GM12873 (cell line): Measurements from ENCODE around the gene SOD3.

Source experiments
- TF ChIP-seq, protein P1 (sequence below): IDR thresholded peaks from 2 replicates; pipeline ENCODE4 v1.5.1; 2012; ENCODE audit warnings: low read depth, mild to moderate bottlenecking, moderate library complexity, low read length, control low read depth; ENCODE audit not compliant: insufficient read depth; ENCODE audit errors: missing control alignments

Gene SOD3

GRCh38 chr4:24775750-24776149 lies 19.6 kb upstream of the SOD3 start:
- TF ChIP-seq, protein P1, sequence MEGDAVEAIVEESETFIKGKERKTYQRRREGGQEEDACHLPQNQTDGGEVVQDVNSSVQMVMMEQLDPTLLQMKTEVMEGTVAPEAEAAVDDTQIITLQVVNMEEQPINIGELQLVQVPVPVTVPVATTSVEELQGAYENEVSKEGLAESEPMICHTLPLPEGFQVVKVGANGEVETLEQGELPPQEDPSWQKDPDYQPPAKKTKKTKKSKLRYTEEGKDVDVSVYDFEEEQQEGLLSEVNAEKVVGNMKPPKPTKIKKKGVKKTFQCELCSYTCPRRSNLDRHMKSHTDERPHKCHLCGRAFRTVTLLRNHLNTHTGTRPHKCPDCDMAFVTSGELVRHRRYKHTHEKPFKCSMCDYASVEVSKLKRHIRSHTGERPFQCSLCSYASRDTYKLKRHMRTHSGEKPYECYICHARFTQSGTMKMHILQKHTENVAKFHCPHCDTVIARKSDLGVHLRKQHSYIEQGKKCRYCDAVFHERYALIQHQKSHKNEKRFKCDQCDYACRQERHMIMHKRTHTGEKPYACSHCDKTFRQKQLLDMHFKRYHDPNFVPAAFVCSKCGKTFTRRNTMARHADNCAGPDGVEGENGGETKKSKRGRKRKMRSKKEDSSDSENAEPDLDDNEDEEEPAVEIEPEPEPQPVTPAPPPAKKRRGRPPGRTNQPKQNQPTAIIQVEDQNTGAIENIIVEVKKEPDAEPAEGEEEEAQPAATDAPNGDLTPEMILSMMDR: no peak

- TF ChIP-seq, protein P1: no peak
Observed at GRCh38 chr4:24777536-24778463, 17.6 kb upstream of the SOD3 start.

DNA sequence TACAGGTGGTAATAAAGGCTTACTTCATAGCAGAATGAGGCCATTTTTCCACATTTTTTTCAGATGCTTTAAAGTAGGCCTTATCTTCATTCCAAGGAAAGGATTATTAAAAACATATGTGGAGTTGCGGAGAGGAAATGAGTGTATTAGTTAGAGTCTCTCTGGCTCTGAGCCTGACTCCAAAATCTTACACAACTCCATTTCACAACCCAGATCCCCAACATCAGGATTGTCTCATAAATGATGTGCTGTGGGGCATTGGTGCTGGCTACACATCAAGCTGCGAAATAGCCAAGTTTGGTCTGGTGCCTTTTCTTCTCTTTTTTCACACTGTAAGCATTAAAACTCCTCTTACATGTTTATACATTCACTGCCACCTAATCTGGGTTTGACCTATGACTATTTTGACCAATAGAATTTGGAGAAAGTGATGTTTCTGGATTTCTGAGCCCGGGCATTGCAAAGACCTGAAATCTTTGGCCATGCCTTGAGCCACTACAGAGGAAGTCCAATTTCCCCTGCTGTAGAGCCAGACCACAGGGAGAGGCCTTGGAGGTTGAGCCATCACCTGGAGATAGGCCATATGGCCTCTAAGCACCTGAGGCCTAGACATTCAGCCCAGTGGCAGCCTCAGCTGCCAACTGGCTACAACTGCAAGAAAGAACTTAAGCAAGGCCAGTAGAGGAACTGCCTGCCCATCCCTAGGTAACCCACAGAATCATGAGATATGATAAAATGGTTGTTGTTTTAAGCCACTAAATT lies 16.7 kb upstream of the SOD3 start:
- TF ChIP-seq, protein P1: no peak

DNA sequence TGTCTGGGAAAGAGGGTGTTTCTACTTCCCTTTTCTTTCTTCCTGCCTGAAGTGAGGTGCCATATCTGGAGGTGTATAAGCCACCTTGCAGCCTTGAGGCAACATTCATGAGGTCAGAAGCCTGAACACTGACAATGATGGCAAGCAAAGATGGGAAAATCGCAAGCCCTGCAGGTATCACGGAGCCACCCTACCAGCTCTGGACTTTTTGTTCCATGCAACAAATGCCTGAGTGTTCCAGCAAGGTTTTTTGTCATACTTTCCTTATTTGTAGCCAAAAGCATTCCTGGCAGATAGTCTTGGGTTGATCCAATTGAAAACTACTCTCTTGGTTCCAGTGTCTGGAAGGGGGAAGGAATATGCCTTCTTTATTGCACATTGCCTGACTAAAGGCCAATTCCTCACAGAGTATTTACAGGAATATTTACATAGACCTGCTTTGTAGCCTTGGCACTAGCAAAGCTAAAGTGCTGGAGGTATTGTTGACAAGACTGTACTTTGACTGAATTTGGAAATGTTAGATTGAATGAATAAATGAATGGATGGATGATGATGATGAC lies 14.4 kb upstream of the SOD3 start:
- TF ChIP-seq, protein P1: no peak

DNA sequence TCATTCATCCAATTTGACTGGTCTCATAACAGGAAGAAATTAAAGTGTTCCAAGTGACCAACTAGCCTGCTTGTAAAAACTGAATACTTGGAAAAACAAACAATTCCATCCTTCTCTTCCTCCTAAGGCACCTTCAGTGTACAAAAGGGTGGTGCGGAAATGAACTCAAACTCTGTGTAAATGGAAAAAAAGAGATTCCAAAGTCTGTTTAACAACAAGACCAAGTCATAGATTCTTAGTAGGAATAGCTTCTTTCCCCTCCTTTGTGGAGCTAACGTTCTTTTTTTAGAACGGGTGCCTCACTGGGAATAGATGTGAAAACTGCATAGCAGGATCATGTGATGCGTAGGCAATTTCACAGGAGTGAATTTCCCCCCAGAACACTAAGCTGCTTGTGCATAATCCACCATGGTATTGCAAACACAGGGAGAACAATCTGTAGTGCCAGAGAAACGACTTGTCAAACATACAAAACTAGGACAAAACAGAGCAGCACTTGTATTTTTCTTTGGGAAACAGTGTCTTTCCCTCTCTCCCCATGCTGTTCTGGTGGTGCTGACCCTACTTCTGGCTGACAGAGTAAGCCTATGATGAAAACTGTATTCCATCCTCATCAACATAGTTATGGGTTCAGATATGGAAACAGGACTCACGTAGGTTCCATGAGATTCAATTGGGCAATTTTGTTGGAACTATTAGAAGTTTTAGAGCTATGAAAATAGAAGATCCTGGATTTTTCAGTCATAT lies 13.2 kb upstream of the SOD3 start:
- TF ChIP-seq, protein P1: no peak

DNA sequence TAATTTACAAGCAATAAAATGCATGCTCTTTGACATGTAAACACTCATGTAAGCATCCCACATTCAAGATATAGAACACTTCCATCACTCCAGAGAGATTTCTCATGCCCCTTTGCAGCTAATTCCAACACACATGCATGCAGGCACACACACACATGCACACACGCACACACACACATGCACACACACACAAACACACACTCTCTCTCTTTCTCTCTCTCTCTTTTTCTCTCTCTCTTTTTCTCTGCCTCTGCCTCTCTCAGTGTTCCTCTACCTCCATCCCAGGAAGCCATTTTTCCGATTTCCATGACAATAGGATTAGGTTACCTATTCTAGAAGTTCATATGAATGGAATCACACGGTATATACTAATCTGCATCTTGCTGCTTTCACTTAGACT lies 11.9 kb upstream of the SOD3 start:
- TF ChIP-seq, protein P1: no peak
